PC-3 (cell line): Measurements from ENCODE around the gene DOCK4. TPM values are rescaled to one million over a fixed set of nuclear protein-coding genes. Genes with fewer than 3 reads are reported as not detected.

Experiments used
- ATAC-seq: fragments of 200-7000 bp; cut with Tn5 transposase; 2 replicates; pipeline ENCODE4 v1.9.1; 2020; ENCODE audit warnings: mild to moderate bottlenecking, moderate library complexity
- BruUV-seq: library from RNA; stranded (reverse); fragments of 400-500 nt; replicated peaks from 2 replicates; lab custom pipeline; 2021; lab: Mats Ljungman, UMichigan
- CTCF ChIA-PET: fragments of 300-600 bp; sonication (Branson Sonifier 250); formaldehyde crosslinking; loops from one replicate; lab custom pipeline; 2022; ENCODE audit warnings: antibody characterized with exemption; lab: Charles Lee
- POLR2A ChIA-PET: fragments of 300-600 bp; sonication (Branson Sonifier 250); formaldehyde crosslinking; loops from one replicate; lab custom pipeline; 2022; ENCODE audit warnings: antibody characterized with exemption; ENCODE audit not compliant: unreplicated experiment; lab: Charles Lee
- DNase-seq: peaks from one replicate; pipeline ENCODE4 v3.0.0-alpha.2; 2015
- H2AFZ ChIP-seq: fragments of 300-600 bp; sonication (generic); 2 replicates; pipeline ENCODE4 v1.6.0; 2016; ENCODE audit warnings: antibody characterized with exemption, low read length
- H3F3A ChIP-seq: fragments of 300-600 bp; sonication (generic); one replicate; pipeline ENCODE4 v1.6.0; 2017; ENCODE audit warnings: antibody characterized with exemption, low read length, control low read depth, mild to moderate bottlenecking; ENCODE audit not compliant: unreplicated experiment
- H3K27ac ChIP-seq: fragments of 300-600 bp; sonication (generic); 2 replicates; pipeline ENCODE4 v1.5.1; 2016; ENCODE audit warnings: mild to moderate bottlenecking, low read length
- H3K27me3 ChIP-seq: fragments of 300-600 bp; sonication (generic); 2 replicates; pipeline ENCODE4 v1.6.1; 2016; ENCODE audit warnings: low read length, mixed read lengths
- H3K36me3 ChIP-seq: fragments of 300-600 bp; sonication (generic); 2 replicates; pipeline ENCODE4 v1.6.1; 2016; ENCODE audit warnings: low read depth, mixed run types, low read length, mixed read lengths
- H3K4me1 ChIP-seq: fragments of 300-600 bp; sonication (generic); 2 replicates; pipeline ENCODE4 v1.5.1; 2016; ENCODE audit warnings: low read length; ENCODE audit not compliant: insufficient read depth
- H3K4me2 ChIP-seq: fragments of 300-600 bp; sonication (generic); 2 replicates; pipeline ENCODE4 v1.6.0; 2016; ENCODE audit warnings: low read length
- H3K4me3 ChIP-seq: fragments of 300-600 bp; sonication (generic); 2 replicates; pipeline ENCODE4 v1.5.1; 2016; ENCODE audit warnings: mild to moderate bottlenecking, low read length, mixed read lengths
- H3K79me2 ChIP-seq: fragments of 300-600 bp; sonication (generic); 2 replicates; pipeline ENCODE4 v1.6.1; 2017; ENCODE audit warnings: low read length, mixed read lengths
- H3K9ac ChIP-seq: fragments of 300-600 bp; sonication (generic); 2 replicates; pipeline ENCODE4 v1.6.0; 2016; ENCODE audit warnings: mild to moderate bottlenecking, low read length
- H3K9me2 ChIP-seq: fragments of 300-600 bp; sonication (generic); replicated peaks from 2 replicates; pipeline ENCODE4 v1.6.1; 2016; ENCODE audit warnings: mixed run types, low read length, mixed read lengths
- H3K9me3 ChIP-seq: fragments of 300-600 bp; sonication (generic); 2 replicates; pipeline ENCODE4 v1.6.1; 2016; ENCODE audit warnings: low read length, mixed read lengths
- H4K20me1 ChIP-seq: fragments of 300-600 bp; sonication (generic); 2 replicates; pipeline ENCODE4 v1.6.1; 2016; ENCODE audit warnings: low read length, mixed read lengths
- EZH2 ChIP-seq: fragments of 300-600 bp; sonication (generic); IDR thresholded peaks from one replicate; pipeline ENCODE4 v1.6.1; 2017; ENCODE audit warnings: antibody characterized with exemption, mild to moderate bottlenecking, low read length; ENCODE audit not compliant: unreplicated experiment
- EZH2phosphoT487 ChIP-seq: fragments of 300-600 bp; sonication (generic); IDR thresholded peaks from 2 replicates; pipeline ENCODE4 v1.6.1; 2018; ENCODE audit warnings: mild to moderate bottlenecking, antibody characterized with exemption, low read length, borderline replicate concordance
- intact Hi-C: fragments of 100-400 bp; cut with micrococcal nuclease; formaldehyde crosslinking; loops from 2 replicates; pipeline ENCODE4 v1.9.0; 2023
- total RNA-seq: library from RNA; depleted of rRNA; stranded (reverse); fragments of >200 nt; gene quantifications from 2 replicates; pipeline ENCODE4 v1.2.3, GENCODE V29; 2014
- TF ChIP-seq, protein P1 (sequence below): fragments of 300-600 bp; sonication (generic); conservative IDR thresholded peaks from 2 replicates; pipeline ENCODE4 v1.5.1; 2017; ENCODE audit warnings: antibody characterized with exemption, low read depth, mild to moderate bottlenecking, low read length

The DOCK4 gene
- total RNA-seq, 1 experiment from 2014 or later: 25.4 TPM

DNA sequence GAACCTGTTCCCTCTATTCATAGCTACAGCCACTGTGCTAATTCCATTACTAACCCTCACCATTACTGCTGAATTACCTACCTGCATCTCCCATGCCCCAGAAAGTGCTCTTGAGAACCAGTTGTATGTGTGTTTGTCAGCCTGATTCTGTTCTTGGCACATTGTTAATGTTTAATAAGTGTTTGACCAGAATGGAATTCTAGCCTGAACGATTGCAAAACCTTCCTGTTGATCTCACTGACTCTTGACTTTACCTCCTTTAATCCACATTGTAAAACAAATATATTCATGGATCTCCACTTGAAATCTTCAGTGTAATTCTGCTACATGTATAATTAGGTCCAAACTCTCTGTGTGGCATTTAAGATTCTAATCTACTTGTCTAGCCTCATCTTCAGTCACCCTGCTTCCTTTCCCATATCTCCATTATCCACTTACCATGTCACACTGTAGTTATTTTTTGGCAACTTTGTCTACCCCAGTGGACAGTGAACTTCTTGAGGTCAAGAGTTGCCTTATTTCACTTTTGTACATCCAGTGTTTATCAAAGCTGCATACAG, 5.2 kb upstream of the DOCK4 start:
- ChIA-PET CTCF (no interaction called here), POLR2A (no interaction called here)
- H3K4me2 ChIP-seq: no peak overlapping the region
- no peak overlapping the region for H2AFZ ChIP-seq
- peaks cover 86% of the 10 kb centered on the region for H3K79me2 ChIP-seq
- TF ChIP-seq, protein P1, sequence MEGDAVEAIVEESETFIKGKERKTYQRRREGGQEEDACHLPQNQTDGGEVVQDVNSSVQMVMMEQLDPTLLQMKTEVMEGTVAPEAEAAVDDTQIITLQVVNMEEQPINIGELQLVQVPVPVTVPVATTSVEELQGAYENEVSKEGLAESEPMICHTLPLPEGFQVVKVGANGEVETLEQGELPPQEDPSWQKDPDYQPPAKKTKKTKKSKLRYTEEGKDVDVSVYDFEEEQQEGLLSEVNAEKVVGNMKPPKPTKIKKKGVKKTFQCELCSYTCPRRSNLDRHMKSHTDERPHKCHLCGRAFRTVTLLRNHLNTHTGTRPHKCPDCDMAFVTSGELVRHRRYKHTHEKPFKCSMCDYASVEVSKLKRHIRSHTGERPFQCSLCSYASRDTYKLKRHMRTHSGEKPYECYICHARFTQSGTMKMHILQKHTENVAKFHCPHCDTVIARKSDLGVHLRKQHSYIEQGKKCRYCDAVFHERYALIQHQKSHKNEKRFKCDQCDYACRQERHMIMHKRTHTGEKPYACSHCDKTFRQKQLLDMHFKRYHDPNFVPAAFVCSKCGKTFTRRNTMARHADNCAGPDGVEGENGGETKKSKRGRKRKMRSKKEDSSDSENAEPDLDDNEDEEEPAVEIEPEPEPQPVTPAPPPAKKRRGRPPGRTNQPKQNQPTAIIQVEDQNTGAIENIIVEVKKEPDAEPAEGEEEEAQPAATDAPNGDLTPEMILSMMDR: no peak
- TF ChIP-seq EZH2phosphoT487 (no peak), EZH2 (no peak)
- DNase-seq: peak; percentile 43
- intact Hi-C loops: no loop called here
- H3K9me2 ChIP-seq: no peaks in the 10 kb centered on the region
- no peak overlapping the region for H3K4me3 ChIP-seq
- no peaks in the 10 kb centered on the region for H3K9me3 ChIP-seq
- no peak overlapping the region for H3K27ac ChIP-seq
- H3K9ac ChIP-seq: no peak overlapping the region
- H3F3A ChIP-seq: no peaks in the 10 kb centered on the region
- no peaks in the 10 kb centered on the region for H3K27me3 ChIP-seq
- peaks cover 16% of the 10 kb centered on the region for H3K4me1 ChIP-seq
- no peaks in the 10 kb centered on the region; the same call in 1 of the 2 replicates for H4K20me1 ChIP-seq
- no peaks in the 10 kb centered on the region for H3K36me3 ChIP-seq
- no TSS peak for BruUV-seq
- no peak for ATAC-seq

DNA sequence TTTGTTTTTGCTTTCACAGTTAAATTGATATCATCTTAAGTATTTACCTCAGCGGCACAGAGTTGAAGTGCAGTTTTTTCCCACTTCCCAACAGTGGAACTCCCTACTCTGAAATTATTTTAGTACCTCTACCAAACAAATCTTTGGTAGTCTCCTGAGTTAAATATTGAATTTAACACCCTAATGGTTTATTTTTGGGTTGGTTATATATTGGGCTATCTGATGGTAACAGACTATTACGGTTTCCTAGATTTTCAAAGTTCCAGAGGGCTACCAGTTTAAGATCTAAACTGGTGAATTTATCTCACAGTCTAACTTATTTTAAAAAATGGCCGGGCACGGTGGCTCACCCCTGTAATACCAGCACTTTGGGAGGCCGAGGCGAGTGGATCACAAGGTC, 1.6 kb upstream of the DOCK4 start:
- Histone ChIP-seq H3K4me1 (peaks cover 26% of the 10 kb centered on the region), H3K4me3 (peak overlapping the region; percentile 94), H3K27me3 (no peaks in the 10 kb centered on the region), H3K9me2 (no peaks in the 10 kb centered on the region), H4K20me1 (no peaks in the 10 kb centered on the region), H3K9me3 (no peaks in the 10 kb centered on the region), H3F3A (no peaks in the 10 kb centered on the region), H3K9ac (peak overlapping the region; percentile 76), H3K36me3 (no peaks in the 10 kb centered on the region), H2AFZ (peak overlapping the region; percentile 97; the same call in 1 of the 2 replicates), H3K4me2 (peak overlapping the region; percentile 99), H3K27ac (no peak overlapping the region), H3K79me2 (peaks cover 93% of the 10 kb centered on the region)
- ChIA-PET POLR2A (no interaction called here), CTCF (no interaction called here)
- ATAC-seq: no peak
- TF ChIP-seq EZH2: no peak
- no peak for TF ChIP-seq EZH2phosphoT487
- TF ChIP-seq, protein P1: no peak
- intact Hi-C loops: loop anchor here (2.0 to 5.0 kb wide), 5 partner anchors 31 to 350 kb away; no protein-coding TSS in a partner anchor
- BruUV-seq: no TSS peak
- no peak for DNase-seq

DNA sequence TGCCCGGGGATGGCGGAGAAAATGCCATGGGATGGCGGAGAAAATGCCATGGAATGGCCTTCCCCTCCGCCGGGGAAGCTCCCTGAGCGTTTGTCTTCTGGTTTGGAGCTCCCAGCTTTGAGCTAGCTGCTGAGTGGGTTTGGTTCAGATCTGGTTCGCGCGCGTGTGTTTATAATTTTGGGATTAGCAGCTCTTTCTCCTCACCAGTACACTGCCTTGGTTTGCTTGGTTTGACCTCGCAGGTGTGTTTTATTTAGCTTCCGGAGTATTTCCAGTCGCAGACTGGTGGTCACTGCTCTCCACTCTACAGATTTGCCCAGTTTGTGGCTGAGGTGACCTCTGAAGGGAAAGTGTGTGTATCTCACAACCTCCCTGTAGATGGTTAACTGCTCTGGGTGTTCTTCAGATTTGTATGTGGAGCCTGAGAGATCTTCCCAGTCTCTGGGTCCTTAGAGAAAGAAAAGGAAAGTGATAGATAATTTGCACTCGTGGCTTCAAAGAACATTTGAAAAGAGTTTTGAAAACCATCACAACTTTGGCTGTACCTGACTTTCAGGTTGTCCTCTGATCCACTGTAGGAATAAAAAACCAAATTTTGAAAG, 893 bp upstream of the DOCK4 start:
- peak; percentile 2 for ATAC-seq
- DNase-seq: peak; percentile 24
- no peaks in the 10 kb centered on the region for H3K36me3 ChIP-seq
- peaks cover 93% of the 10 kb centered on the region for H3K79me2 ChIP-seq
- H3K9ac ChIP-seq: peak overlapping the region; percentile 76
- BruUV-seq: TSS peak; percentile 70
- TF ChIP-seq EZH2phosphoT487 (no peak), EZH2 (no peak)
- TF ChIP-seq, protein P1: no peak
- peaks cover 27% of the 10 kb centered on the region for H3K4me1 ChIP-seq
- H4K20me1 ChIP-seq: no peaks in the 10 kb centered on the region
- peak overlapping the region; percentile 97 for H2AFZ ChIP-seq
- no peaks in the 10 kb centered on the region for H3K9me2 ChIP-seq
- ChIA-PET CTCF (interaction anchor here (0.6 kb wide), 1 partner anchor 125 kb away, joined by 4 read pairs; no protein-coding TSS in a partner anchor), POLR2A (no interaction called here)
- no peaks in the 10 kb centered on the region for H3F3A ChIP-seq
- intact Hi-C loops: loop anchor here (1.0 to 5.0 kb wide), 8 partner anchors 32 to 444 kb away; no protein-coding TSS in a partner anchor
- H3K27ac ChIP-seq: no peak overlapping the region
- no peaks in the 10 kb centered on the region for H3K27me3 ChIP-seq
- H3K4me2 ChIP-seq: peak overlapping the region; percentile 99
- H3K4me3 ChIP-seq: peak overlapping the region; percentile 94
- H3K9me3 ChIP-seq: no peaks in the 10 kb centered on the region
